HG02588 (cell line): ENCODE data around the gene DAZAP1.

Experiments
- ATAC-seq: cut with Tn5 transposase; IDR thresholded peaks from one replicate; pipeline ENCODE4 v1.9.1; 2021; ENCODE audit warnings: mild to moderate bottlenecking, moderate library complexity; ENCODE audit not compliant: unreplicated experiment

Gene DAZAP1

GRCh38 chr19:1377176-1377964 lies 30.0 kb upstream of the DAZAP1 start:
- no peak for ATAC-seq

- no peak for ATAC-seq
Observed at GRCh38 chr19:1377965-1378785, 29.2 kb upstream of the DAZAP1 start.

- no peak for ATAC-seq
Observed at GRCh38 chr19:1379126-1379905, 28.1 kb upstream of the DAZAP1 start.

GRCh38 chr19:1379961-1380489 lies 27.4 kb upstream of the DAZAP1 start:
- no peak for ATAC-seq

GRCh38 chr19:1382250-1382649 lies 25.1 kb upstream of the DAZAP1 start:
- no peak for ATAC-seq

DNA sequence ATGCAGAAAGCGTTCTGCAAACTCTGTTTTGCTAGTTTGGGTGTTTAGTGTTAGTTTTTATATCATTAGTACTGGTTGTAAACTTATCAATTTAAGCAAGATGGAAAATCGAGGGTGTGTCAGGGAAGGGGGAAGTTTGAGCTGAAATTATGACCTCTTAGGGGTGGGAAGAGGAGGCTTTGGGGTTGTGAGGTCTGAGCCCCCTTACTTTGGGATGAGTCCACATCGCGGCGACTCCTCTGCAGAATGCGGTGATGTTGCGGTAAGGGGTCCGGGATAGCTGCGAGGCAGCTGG lies 24.4 kb upstream of the DAZAP1 start:
- no peak for ATAC-seq

GRCh38 chr19:1383312-1384084 lies 23.9 kb upstream of the DAZAP1 start, which contains the start of gene NDUFS7:
Gene NDUFS7, plus strand, starts transcription at chr19:1383907. Its CDS starts 20 bp downstream, at chr19:1383927.
- ATAC-seq, result peak; percentile 64

DNA sequence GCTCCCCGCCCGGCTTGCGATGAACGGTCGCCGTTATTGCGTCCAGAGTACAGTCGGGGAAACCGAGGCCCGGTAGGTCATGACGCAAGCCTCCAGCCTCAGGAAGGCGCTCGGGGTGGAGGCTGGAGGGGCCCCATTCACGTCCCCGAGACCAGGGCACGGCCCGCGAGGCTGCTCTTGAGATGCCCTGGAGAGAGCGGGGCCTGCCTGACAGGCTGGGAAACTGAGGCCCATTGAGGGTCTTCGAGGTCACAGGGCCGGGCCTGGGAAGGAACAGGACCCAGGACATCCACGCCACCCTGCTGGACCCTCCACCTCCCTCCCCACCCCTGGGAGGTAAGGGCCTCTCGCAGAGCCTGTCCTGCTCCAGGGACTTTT lies 23.3 kb upstream of the DAZAP1 start:
- no peak for ATAC-seq

DNA sequence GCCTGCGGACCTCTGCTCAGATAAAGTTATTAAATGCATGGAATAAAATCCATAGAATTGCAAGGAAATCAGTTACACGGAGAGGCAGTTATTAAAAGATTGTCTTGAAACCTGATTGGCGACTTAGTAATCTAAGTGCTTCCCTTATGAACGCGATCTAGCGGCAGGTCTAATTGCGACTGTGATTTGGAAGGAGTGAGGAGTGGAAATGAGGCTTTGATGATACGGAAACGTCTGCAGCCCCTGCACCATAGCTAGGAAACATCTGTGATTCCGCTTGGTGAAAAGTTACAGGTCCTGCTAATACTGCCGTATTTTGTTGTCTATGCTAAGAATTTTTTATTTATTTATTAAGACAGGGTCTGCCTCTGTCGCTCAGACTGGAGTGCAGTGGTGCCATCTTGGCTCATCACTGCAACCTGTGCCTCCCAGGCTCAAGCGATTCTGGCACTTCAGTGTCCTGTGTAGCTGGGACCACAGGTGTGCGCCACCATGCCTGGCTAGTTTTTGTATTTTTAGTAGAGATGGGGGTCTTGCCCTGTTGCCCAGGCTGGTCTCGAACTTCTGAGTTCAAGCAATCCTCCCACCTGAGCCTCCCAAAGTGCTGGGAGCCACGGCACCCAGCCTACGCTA lies 22.8 kb upstream of the DAZAP1 start:
- ATAC-seq, result no peak

- no peak for ATAC-seq
Observed at GRCh38 chr19:1385816-1386215, 21.6 kb upstream of the DAZAP1 start.

DNA sequence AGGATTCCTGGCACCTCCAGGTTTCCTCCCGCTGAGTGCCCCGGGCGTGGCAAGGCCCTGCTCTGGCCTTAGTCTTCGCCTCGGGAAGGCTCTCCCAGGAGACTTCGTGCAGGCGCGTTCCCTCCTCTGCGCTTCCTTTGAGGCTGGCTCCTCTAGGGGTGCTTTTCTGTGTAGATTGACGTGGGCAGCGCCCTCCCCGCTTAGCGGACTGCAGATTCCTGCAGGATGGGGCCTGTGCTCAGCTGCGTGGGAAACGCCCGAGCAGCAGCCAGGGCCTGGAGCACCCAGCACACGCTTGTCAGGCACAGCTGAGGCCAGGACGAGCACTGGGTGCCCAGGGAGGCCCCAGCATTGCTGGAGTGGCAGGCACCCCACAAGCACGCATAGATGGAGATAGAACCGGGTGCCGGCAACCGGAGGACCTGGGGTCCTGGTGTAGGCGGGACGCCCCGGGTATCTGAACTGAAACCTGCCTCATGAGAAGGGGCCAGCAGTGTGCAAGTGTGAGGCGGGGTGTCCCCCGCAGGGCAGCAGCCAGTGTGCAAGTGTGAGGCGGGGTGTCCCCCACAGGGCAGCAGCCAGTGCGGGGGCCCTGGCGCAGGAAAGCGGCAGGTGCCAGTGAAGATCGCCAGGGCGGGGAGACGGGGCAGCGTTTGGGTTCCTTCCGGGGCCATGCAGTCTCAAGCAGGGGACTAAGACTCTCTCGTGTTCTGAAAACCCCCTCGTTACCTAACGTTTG lies 20.3 kb upstream of the DAZAP1 start:
- no peak for ATAC-seq

GRCh38 chr19:1387684-1388636 lies 19.4 kb upstream of the DAZAP1 start:
- ATAC-seq, result no peak

GRCh38 chr19:1388637-1389026 lies 18.8 kb upstream of the DAZAP1 start:
- no peak for ATAC-seq

DNA sequence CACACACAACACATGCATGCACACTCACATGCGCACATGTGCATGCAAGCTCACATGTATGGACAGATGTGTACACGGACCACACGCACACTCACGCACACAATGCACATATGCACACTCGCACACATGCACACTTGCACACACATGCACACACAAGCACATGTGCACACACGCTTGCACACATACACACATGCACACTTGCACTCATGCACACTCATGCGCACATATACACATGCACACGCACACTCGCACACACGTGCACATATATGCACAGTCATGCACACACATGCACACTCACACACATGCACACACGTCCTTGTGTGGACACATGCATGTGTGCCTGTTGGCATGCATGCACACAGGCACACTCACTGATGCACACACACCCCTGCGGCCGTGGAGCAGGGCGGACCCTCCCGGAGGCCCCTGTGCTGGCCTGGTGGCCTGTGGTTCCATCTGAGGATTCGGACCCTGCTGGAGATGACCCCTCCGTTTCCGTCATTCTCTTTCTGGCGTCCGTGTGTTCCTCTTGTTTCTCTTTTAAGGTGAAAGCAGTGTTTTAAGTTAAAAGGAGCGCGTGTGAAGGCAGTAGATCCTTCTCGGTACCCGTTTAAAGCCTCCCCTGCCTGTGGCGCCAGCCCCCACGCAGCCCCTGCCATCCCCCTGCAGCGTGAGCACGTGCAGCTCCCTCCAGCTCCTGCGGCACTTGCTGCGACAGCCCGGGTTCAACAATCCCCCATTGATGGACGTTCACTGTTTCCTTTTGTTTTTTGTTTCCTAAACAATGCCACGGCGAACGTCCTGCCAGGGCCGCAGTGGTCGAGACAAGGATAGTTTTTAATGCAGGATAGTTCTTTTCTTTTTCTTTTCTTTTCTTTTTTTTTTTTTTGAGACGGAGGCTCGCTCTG lies 18.1 kb upstream of the DAZAP1 start:
- no peak for ATAC-seq

DNA sequence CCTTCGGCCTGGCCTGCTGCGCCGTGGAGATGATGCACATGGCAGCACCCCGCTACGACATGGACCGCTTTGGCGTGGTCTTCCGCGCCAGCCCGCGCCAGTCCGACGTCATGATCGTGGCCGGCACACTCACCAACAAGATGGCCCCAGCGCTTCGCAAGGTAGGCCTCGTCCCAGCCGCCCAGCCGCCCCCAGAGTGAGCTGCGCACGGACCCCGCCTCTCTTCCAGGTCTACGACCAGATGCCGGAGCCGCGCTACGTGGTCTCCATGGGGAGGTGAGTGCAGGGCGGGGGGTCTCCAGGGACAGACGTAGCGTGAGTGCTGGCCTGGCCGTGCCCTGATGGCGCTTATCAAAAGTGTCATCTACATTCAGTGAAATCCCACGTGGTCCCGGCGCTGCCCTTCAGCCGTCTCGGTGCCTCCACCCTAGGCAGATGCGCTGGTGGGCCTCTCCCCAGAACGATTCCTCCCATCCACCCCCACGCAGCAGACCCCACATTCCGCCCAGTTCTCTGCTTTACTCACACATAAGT lies 16.4 kb upstream of the DAZAP1 start:
- ATAC-seq, result no peak

GRCh38 chr19:1392407-1392806 lies 15.0 kb upstream of the DAZAP1 start:
- no peak for ATAC-seq

DNA sequence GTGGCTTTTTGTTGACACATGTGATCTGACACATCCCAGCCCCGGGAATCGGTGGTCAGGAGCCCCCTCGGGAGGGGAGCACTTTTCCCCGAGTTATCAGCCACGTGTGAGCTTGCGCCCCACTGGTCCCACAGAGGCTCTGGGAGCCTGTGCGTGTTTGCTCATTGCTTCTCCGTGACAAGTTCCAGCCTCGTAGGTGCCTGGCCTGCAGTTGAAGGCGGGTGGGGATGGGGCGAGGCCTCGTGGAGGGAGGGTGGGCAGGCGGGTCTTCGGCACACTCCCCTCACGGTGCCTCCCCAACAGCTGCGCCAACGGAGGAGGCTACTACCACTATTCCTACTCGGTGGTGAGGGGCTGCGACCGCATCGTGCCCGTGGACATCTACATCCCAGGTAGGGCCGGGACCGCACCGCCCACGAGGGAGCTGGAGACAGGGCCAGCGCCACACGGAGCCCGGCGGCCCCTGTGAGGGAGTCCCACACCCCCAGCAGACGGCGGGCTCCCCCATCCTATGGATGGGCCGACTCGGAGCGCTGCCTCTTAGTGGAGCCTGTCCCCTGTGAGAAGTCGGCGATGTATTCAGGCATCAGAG lies 14.4 kb upstream of the DAZAP1 start:
- ATAC-seq, result no peak
